ENCODE data around the gene FAM20A. TPM values are rescaled to one million over a fixed set of nuclear protein-coding genes. Genes with fewer than 3 reads are reported as not detected.

Gene FAM20A
- total RNA-seq, 1 experiment from 2014 or later, result 0.34 TPM

- no TSS peak for BruUV-seq (replicated peaks)
- DNase-seq, result no peak
- CTCF ChIA-PET, result interaction anchor here (0.5 kb wide), 1 partner anchor 157 kb away, joined by 4 read pairs; no protein-coding TSS in a partner anchor
- Histone ChIP-seq H3K36me3 (ENCODE audit: control insufficient read depth, insufficient read depth, low read length) (no peaks in the 10 kb centered on the region), H3K4me1 (peaks cover 8% of the 10 kb centered on the region), H3K9me3 (peaks cover 8% of the 10 kb centered on the region), H3K4me3 (ENCODE audit: low read depth, low read length) (no peak overlapping the region), H3K27me3 (replicated peaks; ENCODE audit: control insufficient read depth, insufficient read depth, low read length) (no peaks in the 10 kb centered on the region)
- POLR2A ChIA-PET, result no interaction called here
- Mint-ChIP-seq H3K27ac (ENCODE audit: unreplicated experiment) (no peak overlapping the region), H3K4me3 (ENCODE audit: unreplicated experiment) (no peak overlapping the region), H3K9me3 (ENCODE audit: unreplicated experiment) (peaks cover 17% of the 10 kb centered on the region), H3K4me1 (ENCODE audit: low read depth, unreplicated experiment) (peaks cover 5% of the 10 kb centered on the region), H3K27me3 (ENCODE audit: insufficient read depth, unreplicated experiment) (peaks cover 9% of the 10 kb centered on the region), H3K36me3 (ENCODE audit: insufficient read depth, unreplicated experiment) (no peaks in the 10 kb centered on the region)
- intact Hi-C loops (cut with micrococcal nuclease; ENCODE audit: unreplicated experiment), result no loop called here
- TF ChIP-seq CTCF (IDR thresholded peaks at IDR 0.05; ENCODE audit: insufficient read depth in 1 of 2, low read depth in 1 of 2, low read length in 1 of 2, severe bottlenecking in 1 of 2, unreplicated experiment in 1 of 2), result no peak
These were observed 2.5 kb upstream of the FAM20A start for GRCh38 chr17:68603656-68604055.

- H3K9me3 ChIP-seq, result peaks cover 1% of the 10 kb centered on the region; the same call in 1 of the 2 replicates
- H3K27me3 Mint-ChIP-seq (ENCODE audit: insufficient read depth, unreplicated experiment), result peaks cover 9% of the 10 kb centered on the region
- no TSS peak for BruUV-seq (replicated peaks)
- peaks cover 9% of the 10 kb centered on the region for H3K4me1 Mint-ChIP-seq (ENCODE audit: low read depth, unreplicated experiment)
- H3K4me1 ChIP-seq, result peaks cover 14% of the 10 kb centered on the region
- no peak for TF ChIP-seq CTCF (IDR thresholded peaks at IDR 0.05; ENCODE audit: insufficient read depth in 1 of 2, low read depth in 1 of 2, low read length in 1 of 2, severe bottlenecking in 1 of 2, unreplicated experiment in 1 of 2)
- no peak overlapping the region for H3K27ac Mint-ChIP-seq (ENCODE audit: unreplicated experiment)
- ChIA-PET POLR2A (no interaction called here), CTCF (interaction anchor here (0.5 kb wide), 1 partner anchor 158 kb away, joined by 4 read pairs; no protein-coding TSS in a partner anchor)
- H3K4me3 ChIP-seq (ENCODE audit: low read depth, low read length), result no peak overlapping the region
- no peaks in the 10 kb centered on the region for H3K36me3 Mint-ChIP-seq (ENCODE audit: insufficient read depth, unreplicated experiment)
- intact Hi-C loops (cut with micrococcal nuclease; ENCODE audit: unreplicated experiment), result no loop called here
- peaks cover 13% of the 10 kb centered on the region for H3K9me3 Mint-ChIP-seq (ENCODE audit: unreplicated experiment)
- no peaks in the 10 kb centered on the region for H3K36me3 ChIP-seq (ENCODE audit: control insufficient read depth, insufficient read depth, low read length)
- H3K27me3 ChIP-seq (replicated peaks; ENCODE audit: control insufficient read depth, insufficient read depth, low read length), result no peaks in the 10 kb centered on the region
- DNase-seq, result no peak
- H3K4me3 Mint-ChIP-seq (ENCODE audit: unreplicated experiment), result no peak overlapping the region
These were observed 1.9 kb upstream of the FAM20A start for GRCh38 chr17:68603027-68603426.

- Mint-ChIP-seq H3K27ac (ENCODE audit: unreplicated experiment) (no peak overlapping the region), H3K4me3 (ENCODE audit: unreplicated experiment) (no peak overlapping the region), H3K36me3 (ENCODE audit: insufficient read depth, unreplicated experiment) (no peaks in the 10 kb centered on the region), H3K27me3 (ENCODE audit: insufficient read depth, unreplicated experiment) (peaks cover 9% of the 10 kb centered on the region), H3K9me3 (ENCODE audit: unreplicated experiment) (peaks cover 5% of the 10 kb centered on the region), H3K4me1 (ENCODE audit: low read depth, unreplicated experiment) (peaks cover 15% of the 10 kb centered on the region)
- DNase-seq, result no peak
- ChIA-PET POLR2A (no interaction called here), CTCF (no interaction called here)
- no peak overlapping the region for H3K4me3 ChIP-seq (ENCODE audit: low read depth, low read length)
- no TSS peak for BruUV-seq (replicated peaks)
- H3K27me3 ChIP-seq (replicated peaks; ENCODE audit: control insufficient read depth, insufficient read depth, low read length), result no peaks in the 10 kb centered on the region
- no peaks in the 10 kb centered on the region for H3K36me3 ChIP-seq (ENCODE audit: control insufficient read depth, insufficient read depth, low read length)
- intact Hi-C loops (cut with micrococcal nuclease; ENCODE audit: unreplicated experiment), result no loop called here
- peaks cover 15% of the 10 kb centered on the region for H3K4me1 ChIP-seq
- no peak for TF ChIP-seq CTCF (IDR thresholded peaks at IDR 0.05; ENCODE audit: insufficient read depth in 1 of 2, low read depth in 1 of 2, low read length in 1 of 2, severe bottlenecking in 1 of 2, unreplicated experiment in 1 of 2)
- H3K9me3 ChIP-seq, result no peaks in the 10 kb centered on the region
These were observed 1.1 kb upstream of the FAM20A start for GRCh38 chr17:68602289-68602688.

Data from Caco-2 (cell line).